HL-60 (cell line): ENCODE data around the gene PANK4.

ENCODE experiments used
- DNase-seq, 2 experiments: peaks; one replicate each; pipeline ENCODE4 v3.0.0-alpha.2; 2010 to 2020; ENCODE audit warnings: low read depth in 1 of 2, low spot score in 1 of 2
- H3K27ac ChIP-seq: fragments of 250-450 bp; sonication (Bioruptor Pico); replicated peaks from 2 replicates; pipeline ENCODE4 v1.5.1; 2020; ENCODE audit warnings: mild to moderate bottlenecking, moderate library complexity
- H3K27me3 ChIP-seq: fragments of 250-450 bp; sonication (Bioruptor Pico); 2 replicates; pipeline ENCODE4 v1.5.1; 2021; ENCODE audit warnings: mild to moderate bottlenecking, moderate library complexity; ENCODE audit not compliant: insufficient read depth, poor library complexity, severe bottlenecking
- H3K4me3 ChIP-seq: replicated peaks from 2 replicates; pipeline ENCODE4 v1.5.1; 2011; ENCODE audit warnings: mild to moderate bottlenecking, control low read depth, low read length; ENCODE audit not compliant: insufficient read depth
- CTCF ChIP-seq: IDR thresholded peaks from one replicate; pipeline ENCODE4 v1.5.1; 2011; ENCODE audit warnings: low read length, control low read depth, inconsistent platforms; ENCODE audit not compliant: insufficient read depth
- GABPA ChIP-seq: IDR thresholded peaks from 2 replicates; pipeline ENCODE4 v1.6.1; 2012; ENCODE audit warnings: low read depth
- POLR2AphosphoS5 ChIP-seq: IDR thresholded peaks from 2 replicates; pipeline ENCODE4 v1.6.1; 2012; ENCODE audit warnings: low read depth
- REST ChIP-seq: IDR thresholded peaks from 2 replicates; pipeline ENCODE4 v1.6.1; 2012; ENCODE audit warnings: low read depth; ENCODE audit not compliant: insufficient replicate concordance
- SPI1 ChIP-seq: IDR thresholded peaks from 2 replicates; pipeline ENCODE4 v1.6.1; 2012; ENCODE audit warnings: low read depth, mild to moderate bottlenecking, borderline replicate concordance

The PANK4 gene

GRCh38 chr1:2509589-2509988, 16.8 kb downstream of the PANK4 start:
- no peaks in the 10 kb centered on the region for H3K27me3 ChIP-seq
- H3K27ac ChIP-seq, result no peak overlapping the region
- DNase-seq, result no peak
- H3K4me3 ChIP-seq, result no peak overlapping the region
- TF ChIP-seq GABPA, result no peak
- TF ChIP-seq REST, result no peak
- TF ChIP-seq SPI1, result no peak
- TF ChIP-seq CTCF, result no peak
- TF ChIP-seq POLR2AphosphoS5, result no peak

GRCh38 chr1:2508751-2509150, 17.6 kb downstream of the PANK4 start:
- H3K27ac ChIP-seq, result no peak overlapping the region
- no peak overlapping the region for H3K4me3 ChIP-seq

GRCh38 chr1:2508180-2508579, 18.2 kb downstream of the PANK4 start:
- H3K27me3 ChIP-seq, result peaks cover 10% of the 10 kb centered on the region
- H3K4me3 ChIP-seq, result no peak overlapping the region
- no peak overlapping the region for H3K27ac ChIP-seq
- no peak for DNase-seq
- TF ChIP-seq CTCF (no peak), REST (no peak), SPI1 (no peak), GABPA (no peak), POLR2AphosphoS5 (no peak)

More at GRCh38 chr1:2508751-2509150, 17.6 kb downstream of the PANK4 start:
- peaks cover 7% of the 10 kb centered on the region for H3K27me3 ChIP-seq
- DNase-seq, result no peak
- no peak for TF ChIP-seq REST
- no peak for TF ChIP-seq SPI1
- no peak for TF ChIP-seq CTCF
- TF ChIP-seq GABPA, result no peak
- no peak for TF ChIP-seq POLR2AphosphoS5
